HEK293 (cell line): ENCODE results near the gene HAT1.

ENCODE experiments used
- CTCF ChIP-seq: fragments of 450-650 bp; formaldehyde crosslinking; IDR thresholded peaks from 2 replicates; pipeline ENCODE4 v1.5.1; 2016; ENCODE audit warnings: missing biosample characterization, missing genetic modification characterization
- IKZF3 ChIP-seq: fragments of 450-650 bp; IDR thresholded peaks from 2 replicates; pipeline ENCODE4 v1.5.0; 2018; ENCODE audit warnings: missing biosample characterization, mild to moderate bottlenecking, missing genetic modification characterization, moderate library complexity
- PRDM4 ChIP-seq: fragments of 450-650 bp; formaldehyde crosslinking; IDR thresholded peaks from 2 replicates; pipeline ENCODE4 v1.5.1; 2017; ENCODE audit warnings: missing biosample characterization, missing genetic modification characterization
- SP2 ChIP-seq: fragments of 450-650 bp; formaldehyde crosslinking; IDR thresholded peaks from 2 replicates; pipeline ENCODE4 v1.5.1; 2016; ENCODE audit warnings: missing biosample characterization, missing genetic modification characterization
- ZBTB21 ChIP-seq: fragments of 450-650 bp; formaldehyde crosslinking; IDR thresholded peaks from 2 replicates; pipeline ENCODE4 v1.5.1; 2017; ENCODE audit warnings: missing biosample characterization, missing genetic modification characterization
- ZNF10 ChIP-seq: fragments of 450-650 bp; formaldehyde crosslinking; IDR thresholded peaks from 2 replicates; pipeline ENCODE4 v1.5.1; 2017; ENCODE audit warnings: missing biosample characterization, missing genetic modification characterization

GRCh38 chr2:171941316-171941699 lies 19.0 kb downstream of the HAT1 start:
- no peak for TF ChIP-seq ZNF10 (tag by site-specific recombination)
- no peak for TF ChIP-seq ZBTB21
- no peak for TF ChIP-seq IKZF3 (tag by site-specific recombination)
- TF ChIP-seq CTCF (tag by site-specific recombination): no peak
- TF ChIP-seq SP2: no peak
- TF ChIP-seq PRDM4 (tag by site-specific recombination): no peak
